ENCODE measurements around the gene SGIP1.

The SGIP1 gene

GRCh38 chr1:66525086-66525485 lies 8.9 kb upstream of the SGIP1 start:
- no peak for DNase-seq

GRCh38 chr1:66526036-66526435 lies 7.9 kb upstream of the SGIP1 start:
- DNase-seq = no peak

- no peak for DNase-seq
Measured at GRCh38 chr1:66526991-66527390, 7.0 kb upstream of the SGIP1 start.

- no peak for DNase-seq
Measured at GRCh38 chr1:66527686-66528085, 6.3 kb upstream of the SGIP1 start.

GRCh38 chr1:66528580-66528979 lies 5.4 kb upstream of the SGIP1 start:
- no peak for DNase-seq

- no peak for DNase-seq
Measured at GRCh38 chr1:66532214-66532613, 1.7 kb upstream of the SGIP1 start.

GRCh38 chr1:66532798-66533783 lies 862 bp upstream of the SGIP1 start:
- DNase-seq = no peak

GRCh38 chr1:66535061-66535460 lies 1.1 kb downstream of the SGIP1 start:
- no peak for DNase-seq

GRCh38 chr1:66535853-66536252 lies 1.9 kb downstream of the SGIP1 start:
- no peak for DNase-seq

- no peak for DNase-seq
Measured at GRCh38 chr1:66537718-66538117, 3.8 kb downstream of the SGIP1 start.

- DNase-seq = no peak
Measured at GRCh38 chr1:66539491-66539890, 5.5 kb downstream of the SGIP1 start.

GRCh38 chr1:66540434-66541032 lies 6.6 kb downstream of the SGIP1 start:
- DNase-seq = no peak

- no peak for DNase-seq
Measured at GRCh38 chr1:66542314-66542713, 8.4 kb downstream of the SGIP1 start.

- no peak for DNase-seq
Measured at GRCh38 chr1:66542811-66543767, 9.1 kb downstream of the SGIP1 start.

GRCh38 chr1:66546047-66546810 lies 12.3 kb downstream of the SGIP1 start:
- DNase-seq = no peak

- no peak for DNase-seq
Measured at GRCh38 chr1:66549017-66549416, 15.1 kb downstream of the SGIP1 start.

- DNase-seq = no peak
Measured at GRCh38 chr1:66550243-66550642, 16.3 kb downstream of the SGIP1 start.

- no peak for DNase-seq
Measured at GRCh38 chr1:66552287-66552686, 18.3 kb downstream of the SGIP1 start.

GRCh38 chr1:66552829-66553228 lies 18.9 kb downstream of the SGIP1 start:
- DNase-seq = no peak

- DNase-seq = no peak
Measured at GRCh38 chr1:66553846-66554245, 19.9 kb downstream of the SGIP1 start.

GRCh38 chr1:66556161-66556611 lies 22.2 kb downstream of the SGIP1 start:
- DNase-seq = no peak

- no peak for DNase-seq
Measured at GRCh38 chr1:66557157-66557556, 23.2 kb downstream of the SGIP1 start.

All from AML-193 (cell line).